Activated T-cell treated with anti-CD3 and anti-CD28 coated beads, Interleukin-2, amount 50 U/mL, for 4 hours (primary cell): ENCODE results near the gene CKAP2L. TPM values are rescaled to one million over a fixed set of nuclear protein-coding genes. Genes with fewer than 3 reads are reported as not detected.
A peak's percentile ranks its signal among the peaks of the same experiment; 100 is the strongest.
"Not testable (repeated sequence)": the region's sequence is repeated elsewhere in the genome, so short reads cannot be mapped to it uniquely, and the experiment has no call there.

Experiments used
- ATAC-seq, 2 donors: fragments of 200-7000 bp; cut with Tn5 transposase; one replicate each; pipeline ENCODE4 v1.10.0; 2021
- DNase-seq: peaks from one replicate; pipeline ENCODE4 v3.0.0-alpha.2; 2020
- H3K27me3 Mint-ChIP-seq: one replicate; pipeline ENCODE4 v1.8.0; 2021; ENCODE audit warnings: low read depth, mixed read lengths
- H3K36me3 Mint-ChIP-seq: one replicate; pipeline ENCODE4 v1.8.0; 2022; ENCODE audit warnings: mixed read lengths; ENCODE audit not compliant: insufficient read depth
- H3K4me1 Mint-ChIP-seq: one replicate; pipeline ENCODE4 v1.8.0; 2021; ENCODE audit warnings: low read depth, mixed read lengths
- H3K4me3 Mint-ChIP-seq: one replicate; pipeline ENCODE4 v1.8.0; 2021; ENCODE audit warnings: mild to moderate bottlenecking, moderate library complexity, mixed read lengths
- H3K9me3 Mint-ChIP-seq: one replicate; pipeline ENCODE4 v1.8.0; 2021; ENCODE audit warnings: mixed read lengths
- total RNA-seq, 3 donors: library from RNA; stranded (reverse); gene quantifications; one replicate each; pipeline ENCODE4 v1.2.1, GENCODE V29; 2021

The CKAP2L gene
- total RNA-seq, 3 donors from 2014 or later: 2.7 to 4.1 (median 3.2) TPM

DNA sequence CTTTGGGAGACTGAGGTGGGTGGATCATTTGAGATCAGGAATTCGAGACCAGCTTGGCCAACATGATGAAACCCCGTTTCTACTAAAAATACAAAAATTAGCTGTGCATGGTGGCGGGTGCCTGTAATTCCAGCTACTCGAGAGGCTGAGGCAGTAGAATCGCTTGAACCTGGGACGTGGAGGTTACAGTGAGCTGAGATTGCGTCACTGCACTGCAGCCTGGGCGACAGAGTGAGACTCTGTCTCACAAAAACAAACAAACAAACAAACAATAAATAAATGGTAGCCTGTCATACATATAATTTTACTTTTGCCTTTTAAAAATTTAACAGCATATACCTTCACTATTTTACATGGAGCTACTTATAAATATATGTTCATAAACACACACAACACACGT is 57.5 kb downstream of the CKAP2L start:
- H3K9me3 Mint-ChIP-seq, H3K27me3 Mint-ChIP-seq, H3K4me3 Mint-ChIP-seq, DNase-seq, H3K36me3 Mint-ChIP-seq, ATAC-seq: not testable (repeated sequence)
- peaks cover 33% of the 10 kb centered on the region for H3K4me1 Mint-ChIP-seq

DNA sequence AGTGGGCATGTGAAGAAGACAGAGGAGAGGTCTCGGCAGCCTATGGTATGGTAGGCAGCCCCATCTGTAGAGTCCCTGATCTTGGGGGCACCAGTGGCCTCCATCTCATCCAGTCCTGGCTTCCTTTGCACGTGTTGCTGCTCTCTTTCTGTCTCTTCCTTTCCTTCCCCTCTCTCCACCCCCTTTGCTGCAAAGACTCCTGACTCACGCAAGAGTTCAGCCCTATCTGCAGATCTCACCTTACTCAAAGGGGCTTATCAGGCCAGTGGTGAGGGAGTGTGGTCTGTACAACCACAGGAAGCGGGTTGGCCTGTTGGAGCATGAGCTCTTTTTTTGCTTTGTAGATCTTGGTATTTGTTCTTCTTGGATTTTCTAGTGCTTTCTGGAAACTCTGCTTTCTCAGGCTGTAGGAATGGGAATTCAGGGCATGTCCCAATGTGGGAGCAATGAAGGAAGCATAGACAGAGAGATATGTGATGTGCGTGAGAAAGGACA is 58.2 kb downstream of the CKAP2L start:
- no peaks in the 10 kb centered on the region for H3K9me3 Mint-ChIP-seq
- DNase-seq (no peak), ATAC-seq (peak; percentile 95 to 96)
- H3K27me3 Mint-ChIP-seq: peaks cover 3% of the 10 kb centered on the region
- no peaks in the 10 kb centered on the region for H3K36me3 Mint-ChIP-seq
- peaks cover 34% of the 10 kb centered on the region for H3K4me1 Mint-ChIP-seq
- H3K4me3 Mint-ChIP-seq: peak overlapping the region; percentile 39

DNA sequence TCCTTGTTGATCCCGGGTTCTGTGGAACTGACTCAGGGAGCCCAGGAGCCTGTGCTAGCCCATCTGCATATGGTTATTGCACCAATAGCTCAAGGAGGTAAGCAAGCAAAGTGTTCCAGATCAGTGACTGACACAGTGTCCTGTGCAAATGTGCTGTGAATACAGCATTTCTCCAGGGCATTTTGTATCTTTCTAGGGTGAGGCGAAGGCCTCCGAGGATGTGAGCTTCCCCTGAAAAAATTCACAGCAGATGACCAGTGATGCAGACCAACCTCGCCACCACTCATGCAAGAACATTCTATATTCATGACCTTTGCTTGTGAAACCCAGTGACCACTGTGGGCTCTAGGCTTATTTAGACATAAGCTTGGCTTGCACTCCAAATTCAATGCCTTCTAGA is 58.8 kb downstream of the CKAP2L start:
- DNase-seq (no peak), ATAC-seq (no peak)
- Mint-ChIP-seq H3K4me1 (peaks cover 36% of the 10 kb centered on the region), H3K27me3 (peaks cover 3% of the 10 kb centered on the region), H3K4me3 (no peak overlapping the region), H3K36me3 (no peaks in the 10 kb centered on the region), H3K9me3 (no peaks in the 10 kb centered on the region)

- Mint-ChIP-seq H3K4me3 (no peak overlapping the region), H3K9me3 (no peaks in the 10 kb centered on the region), H3K4me1 (peaks cover 31% of the 10 kb centered on the region), H3K27me3 (peaks cover 3% of the 10 kb centered on the region), H3K36me3 (no peaks in the 10 kb centered on the region)
- DNase-seq (no peak), ATAC-seq (no peak)
These were observed 60.7 kb downstream of the CKAP2L start for GRCh38 chr2:112703684-112704083.

DNA sequence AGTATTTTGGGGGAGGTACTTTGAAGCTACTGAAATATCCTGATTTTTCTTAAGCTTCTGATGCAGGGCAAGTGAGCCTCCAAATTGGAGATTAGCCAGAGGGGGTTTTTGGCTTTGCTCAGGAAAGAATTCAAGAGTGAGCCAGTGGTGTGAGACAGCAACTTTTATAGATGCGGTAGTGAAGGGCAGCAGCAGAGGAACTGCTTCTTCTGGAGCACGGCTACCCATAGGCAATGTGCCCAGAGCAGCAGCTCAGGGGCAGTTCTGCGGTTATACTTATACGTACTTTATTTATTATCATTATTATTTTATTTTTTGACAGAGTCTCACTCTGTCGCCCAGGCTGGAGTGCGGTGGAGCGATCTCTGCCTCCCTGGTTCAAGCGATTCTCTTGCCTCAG is 63.4 kb downstream of the CKAP2L start:
- no peaks in the 10 kb centered on the region for H3K36me3 Mint-ChIP-seq

GRCh38 chr2:112699984-112700667 is 64.3 kb downstream of the CKAP2L start:
- H3K4me3 Mint-ChIP-seq: no peak overlapping the region
- DNase-seq: no peak
- H3K36me3 Mint-ChIP-seq: no peaks in the 10 kb centered on the region
- H3K4me1 Mint-ChIP-seq: peaks cover 9% of the 10 kb centered on the region
- no peak for ATAC-seq
- no peaks in the 10 kb centered on the region for H3K9me3 Mint-ChIP-seq
- H3K27me3 Mint-ChIP-seq: peaks cover 2% of the 10 kb centered on the region

More for the DNA sequence above, 63.4 kb downstream of the CKAP2L start:
- no peak overlapping the region for H3K4me3 Mint-ChIP-seq
- H3K27me3 Mint-ChIP-seq: peaks cover 2% of the 10 kb centered on the region
- ATAC-seq: no peak
- H3K9me3 Mint-ChIP-seq: no peaks in the 10 kb centered on the region
- peaks cover 13% of the 10 kb centered on the region for H3K4me1 Mint-ChIP-seq
- no peak for DNase-seq

GRCh38 chr2:112698834-112699515 is 65.4 kb downstream of the CKAP2L start:
- H3K4me3 Mint-ChIP-seq: no peak overlapping the region
- H3K9me3 Mint-ChIP-seq: no peaks in the 10 kb centered on the region
- ATAC-seq (no peak), DNase-seq (no peak)
- H3K36me3 Mint-ChIP-seq: no peaks in the 10 kb centered on the region
- H3K27me3 Mint-ChIP-seq: no peaks in the 10 kb centered on the region
- H3K4me1 Mint-ChIP-seq: peaks cover 9% of the 10 kb centered on the region

DNA sequence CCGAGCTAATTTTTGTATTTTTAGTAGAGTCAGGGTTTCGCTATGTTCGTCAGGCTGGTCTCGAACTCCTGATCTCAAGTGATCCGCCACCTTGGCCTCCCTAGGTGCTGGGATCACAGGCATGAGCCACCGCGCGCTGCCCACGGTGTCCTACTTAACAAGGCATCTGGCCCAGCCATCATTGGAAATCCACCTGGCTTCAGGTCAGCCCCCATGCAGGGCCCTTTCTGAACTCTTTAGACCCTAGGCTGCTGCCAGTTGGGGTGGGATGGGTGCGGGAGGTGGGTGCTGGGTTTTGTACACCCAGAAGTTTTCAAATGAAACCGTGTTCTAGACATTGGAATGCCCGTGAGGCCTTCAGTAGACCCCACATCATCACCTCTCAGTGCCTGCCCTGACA is 70.2 kb downstream of the CKAP2L start:
- no peaks in the 10 kb centered on the region for H3K36me3 Mint-ChIP-seq

DNA sequence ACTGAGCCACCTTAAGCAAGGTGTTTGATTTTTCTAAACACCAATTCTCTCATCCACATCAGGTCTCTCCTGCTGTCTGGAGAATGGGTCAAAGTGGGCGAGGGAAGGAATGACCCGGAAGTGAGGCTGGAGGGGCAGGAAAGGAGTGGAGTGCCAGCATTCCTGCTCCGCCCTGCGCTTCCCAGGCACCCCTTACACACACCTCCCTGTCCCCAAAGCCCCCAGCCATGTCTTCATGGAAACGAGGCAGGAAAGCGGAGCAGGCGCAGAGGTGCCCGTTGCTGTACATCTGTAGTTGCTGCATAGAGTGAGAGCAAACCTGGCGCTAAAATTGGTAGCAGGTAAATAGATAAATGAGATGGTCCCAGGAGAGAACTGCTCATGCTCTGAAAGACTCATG is 70.8 kb downstream of the CKAP2L start:
- H3K4me1 Mint-ChIP-seq: peaks cover 33% of the 10 kb centered on the region
- H3K9me3 Mint-ChIP-seq: no peaks in the 10 kb centered on the region
- H3K4me3 Mint-ChIP-seq: no peak overlapping the region
- H3K36me3 Mint-ChIP-seq: no peaks in the 10 kb centered on the region
- no peaks in the 10 kb centered on the region for H3K27me3 Mint-ChIP-seq
- DNase-seq (no peak), ATAC-seq (no peak)

More for the DNA sequence above, 70.2 kb downstream of the CKAP2L start:
- DNase-seq: no peak
- Mint-ChIP-seq H3K4me3 (no peak overlapping the region), H3K4me1 (peaks cover 33% of the 10 kb centered on the region), H3K27me3 (no peaks in the 10 kb centered on the region), H3K9me3 (no peaks in the 10 kb centered on the region)
- ATAC-seq: no peak

GRCh38 chr2:112692918-112693317 is 71.5 kb downstream of the CKAP2L start:
- ATAC-seq (peak; percentile 59 to 60), DNase-seq (no peak)
- H3K4me1 Mint-ChIP-seq: peaks cover 33% of the 10 kb centered on the region
- H3K36me3 Mint-ChIP-seq: no peaks in the 10 kb centered on the region
- no peaks in the 10 kb centered on the region for H3K27me3 Mint-ChIP-seq
- H3K4me3 Mint-ChIP-seq: no peak overlapping the region
- no peaks in the 10 kb centered on the region for H3K9me3 Mint-ChIP-seq

DNA sequence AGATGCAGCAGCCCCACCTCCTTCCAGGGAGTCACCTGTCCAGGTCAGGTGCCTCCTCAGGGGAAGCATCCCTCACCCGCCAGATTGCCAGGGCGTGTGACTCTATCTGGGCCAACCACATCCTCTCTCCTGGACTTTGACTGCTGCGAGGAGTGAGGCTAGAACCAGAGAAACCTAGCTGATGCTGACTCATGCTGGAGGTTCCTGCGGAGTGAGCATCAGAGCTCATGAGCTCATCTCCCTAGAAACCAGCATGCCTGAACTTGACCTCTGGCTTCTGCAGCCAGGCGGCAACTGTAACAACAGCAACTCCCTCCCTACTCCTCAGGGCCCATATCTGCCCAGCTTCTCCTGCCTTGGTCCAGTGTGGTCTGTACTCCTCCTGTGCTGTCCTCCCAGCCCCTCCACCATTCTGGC is 71.9 kb downstream of the CKAP2L start:
- Mint-ChIP-seq H3K4me3 (no peak overlapping the region), H3K4me1 (peaks cover 33% of the 10 kb centered on the region), H3K9me3 (no peaks in the 10 kb centered on the region), H3K27me3 (no peaks in the 10 kb centered on the region), H3K36me3 (no peaks in the 10 kb centered on the region)
- DNase-seq (peak; percentile 30), ATAC-seq (peak; percentile 85 to 86)

- Mint-ChIP-seq H3K27me3 (no peaks in the 10 kb centered on the region), H3K4me3 (no peak overlapping the region), H3K9me3 (no peaks in the 10 kb centered on the region), H3K4me1 (peaks cover 33% of the 10 kb centered on the region), H3K36me3 (no peaks in the 10 kb centered on the region)
- ATAC-seq (no peak), DNase-seq (no peak)
These were observed 72.5 kb downstream of the CKAP2L start for GRCh38 chr2:112691881-112692281.

- H3K9me3 Mint-ChIP-seq: no peaks in the 10 kb centered on the region
- H3K36me3 Mint-ChIP-seq: no peaks in the 10 kb centered on the region
- H3K27me3 Mint-ChIP-seq: no peaks in the 10 kb centered on the region
- ATAC-seq (peak; percentile 63 to 74), DNase-seq (peak; percentile 56)
- peaks cover 33% of the 10 kb centered on the region for H3K4me1 Mint-ChIP-seq
- H3K4me3 Mint-ChIP-seq: no peak overlapping the region
These were observed 73.5 kb downstream of the CKAP2L start for GRCh38 chr2:112690853-112691401.

GRCh38 chr2:112688086-112688880 is 76.1 kb downstream of the CKAP2L start:
- ATAC-seq (no peak), DNase-seq (no peak)
- Mint-ChIP-seq H3K36me3 (no peaks in the 10 kb centered on the region), H3K9me3 (no peaks in the 10 kb centered on the region), H3K4me1 (peaks cover 39% of the 10 kb centered on the region), H3K27me3 (no peaks in the 10 kb centered on the region), H3K4me3 (no peak overlapping the region)
